HepG2 (cell line): ENCODE measurements around the gene USP2. TPM values are rescaled to one million over a fixed set of nuclear protein-coding genes. Genes with fewer than 3 reads are reported as not detected.

Experiments used
- ATAC-seq: fragments of 200-7000 bp; cut with Tn5 transposase; 3 replicates; pipeline ENCODE4 v1.9.1; 2020; ENCODE audit warnings: mild to moderate bottlenecking, moderate library complexity
- BruUV-seq: library from RNA; stranded (reverse); fragments of 400-500 nt; replicated peaks from 2 replicates; lab custom pipeline; 2021; lab: Mats Ljungman, UMichigan
- CTCF ChIA-PET: fragments of 300-600 bp; formaldehyde crosslinking; extraction: SDS; loops from one replicate; lab custom pipeline; 2021; ENCODE audit warnings: low total read pairs, inconsistent platforms, low intra/inter-chr PET ratio; lab: Yijun Ruan, JAX
- POLR2A ChIA-PET: fragments of 350-600 bp; sonication (Branson Sonifier 250); formaldehyde crosslinking; loops from one replicate; lab custom pipeline; 2020; ENCODE audit warnings: antibody characterized with exemption, inconsistent platforms; lab: Yijun Ruan, JAX
- DNase-seq: peaks from one replicate; pipeline ENCODE4 v3.0.0-alpha.2; 2015; ENCODE audit warnings: low spot score
- FAIRE-seq: peaks from 3 replicates; lab custom pipeline; 2011; peaks lifted over from hg19 to GRCh38; lab: Jason Lieb, UNC
- H2AFZ ChIP-seq: one replicate; pipeline ENCODE4 v1.6.1; 2011; ENCODE audit warnings: low read length, inconsistent platforms
- H3K27ac ChIP-seq: fragments of 300-600 bp; 3 replicates; pipeline ENCODE4 v1.8.0; 2011; ENCODE audit warnings: mixed run types, mild to moderate bottlenecking, mixed read lengths, low read length, inconsistent platforms; ENCODE audit not compliant: insufficient read depth; ENCODE audit errors: extremely low read length
- H3K27me3 ChIP-seq, 2 experiments: fragments of 200-600 bp in 1 of 2; 2 replicates in 1 of 2; 3 replicates in 1 of 2; pipeline versions ENCODE4 v1.6.0 to v1.8.0; 2011; ENCODE audit warnings: low read length in 2 of 2, mild to moderate bottlenecking in 2 of 2, moderate library complexity in 2 of 2, inconsistent platforms in 1 of 2; ENCODE audit not compliant: insufficient read depth in 2 of 2, control insufficient read depth in 1 of 2
- H3K36me3 ChIP-seq, 2 experiments: fragments of 200-600 bp in 1 of 2; replicated peaks in 1 of 2; 2 replicates in 1 of 2; 3 replicates in 1 of 2; pipeline versions ENCODE4 v1.5.1 to v1.8.0; 2011; ENCODE audit warnings: low read length in 2 of 2, inconsistent platforms in 1 of 2; ENCODE audit not compliant: insufficient read depth in 2 of 2, control insufficient read depth in 1 of 2
- H3K4me1 ChIP-seq: 2 replicates; pipeline ENCODE4 v1.5.1; 2012; ENCODE audit warnings: low read length, inconsistent platforms; ENCODE audit not compliant: insufficient read depth
- H3K4me2 ChIP-seq: 2 replicates; pipeline ENCODE4 v1.6.0; 2011; ENCODE audit warnings: low read depth, low read length, inconsistent platforms
- H3K4me3 ChIP-seq, 3 experiments: fragments of 200-600 bp in 1 of 3; sonication (generic), shearing (Covaris generic) in 1 of 3; replicated peaks in 1 of 3; 2 replicates each; pipeline ENCODE4 v1.5.1; 2011 to 2016; ENCODE audit warnings: low read length in 3 of 3, inconsistent platforms in 2 of 3, low read depth in 2 of 3, mild to moderate bottlenecking in 2 of 3, control low read depth in 1 of 3, mixed read lengths in 1 of 3; ENCODE audit not compliant: insufficient read depth in 1 of 3
- H3K79me2 ChIP-seq: one replicate; pipeline ENCODE4 v1.6.1; 2011; ENCODE audit warnings: low read length, inconsistent platforms; ENCODE audit not compliant: insufficient read depth
- H3K9ac ChIP-seq: 2 replicates; pipeline ENCODE4 v1.6.0; 2011; ENCODE audit warnings: mild to moderate bottlenecking, low read depth, low read length, inconsistent platforms; ENCODE audit not compliant: insufficient read depth
- H3K9me3 ChIP-seq: 2 replicates; pipeline ENCODE4 v1.5.1; 2012; ENCODE audit warnings: mild to moderate bottlenecking, low read length
- H4K20me1 ChIP-seq: 2 replicates; pipeline ENCODE4 v1.6.0; 2011; ENCODE audit warnings: inconsistent platforms, mild to moderate bottlenecking, low read length, moderate library complexity; ENCODE audit not compliant: insufficient read depth
- CEBPB ChIP-seq: IDR thresholded peaks from 2 replicates; pipeline ENCODE4 v1.6.1; 2011; ENCODE audit warnings: low read depth, low read length, improper control_type of control experiment, borderline replicate concordance
- CHD2 ChIP-seq: IDR thresholded peaks from 2 replicates; pipeline ENCODE4 v1.6.1; 2011; ENCODE audit warnings: low read depth, low read length, improper control_type of control experiment
- FOXA1 ChIP-seq, 2 experiments: fragments of 450-650 bp in 1 of 2; sonication (generic) in 1 of 2; formaldehyde crosslinking in 1 of 2; IDR thresholded peaks; 2 replicates each; pipeline versions ENCODE4 v1.4.0 to v1.6.1; 2016 to 2020; ENCODE audit warnings: missing genetic modification reagents in 1 of 2
- KDM4B ChIP-seq: sonication (generic); formaldehyde crosslinking; IDR thresholded peaks from 2 replicates; pipeline ENCODE4 v1.4.0; 2020; ENCODE audit warnings: missing genetic modification reagents
- NFATC3 ChIP-seq: sonication (generic); formaldehyde crosslinking; IDR thresholded peaks from 2 replicates; pipeline ENCODE4 v1.5.1; 2020; ENCODE audit warnings: mild to moderate bottlenecking, missing genetic modification reagents
- NFYB ChIP-seq: sonication (generic); formaldehyde crosslinking; IDR thresholded peaks from 2 replicates; pipeline ENCODE4 v1.4.0; 2020; ENCODE audit warnings: missing genetic modification reagents
- NPAS2 ChIP-seq: sonication (generic); formaldehyde crosslinking; IDR thresholded peaks from 2 replicates; pipeline ENCODE4 v1.8.0; 2022; ENCODE audit warnings: mild to moderate bottlenecking, missing genetic modification reagents, borderline replicate concordance
- TAF15 ChIP-seq: fragments of 200-400 bp; formaldehyde crosslinking; IDR thresholded peaks from one replicate; pipeline ENCODE4 v1.6.1; 2018; ENCODE audit warnings: mild to moderate bottlenecking, low read depth, low read length; ENCODE audit not compliant: poor library complexity, severe bottlenecking
- ZFAT ChIP-seq: sonication (generic); formaldehyde crosslinking; conservative IDR thresholded peaks from 2 replicates; pipeline ENCODE4 v1.8.1; 2023; ENCODE audit warnings: missing genetic modification reagents, inconsistent platforms
- ZFP36L1 ChIP-seq: sonication (generic); formaldehyde crosslinking; IDR thresholded peaks from 2 replicates; pipeline ENCODE4 v1.8.0; 2022; ENCODE audit warnings: mild to moderate bottlenecking, missing genetic modification reagents, moderate library complexity
- ZFYVE20 ChIP-seq: sonication (generic); formaldehyde crosslinking; IDR thresholded peaks from 2 replicates; pipeline ENCODE4 v1.8.0; 2023; ENCODE audit warnings: low read depth, mild to moderate bottlenecking, moderate library complexity, missing genetic modification reagents, borderline replicate concordance
- ZMYM3 ChIP-seq: sonication (generic); formaldehyde crosslinking; IDR thresholded peaks from 2 replicates; pipeline ENCODE4 v1.5.1; 2020; ENCODE audit warnings: mild to moderate bottlenecking, missing genetic modification reagents
- ZNF264 ChIP-seq: sonication (generic); formaldehyde crosslinking; IDR thresholded peaks from 2 replicates; pipeline ENCODE4 v1.4.0; 2020; ENCODE audit warnings: missing genetic modification reagents
- ZNF549 ChIP-seq: sonication (generic); formaldehyde crosslinking; IDR thresholded peaks from 2 replicates; pipeline ENCODE4 v1.5.0; 2020; ENCODE audit warnings: missing genetic modification reagents
- ZNF552 ChIP-seq: sonication (generic); formaldehyde crosslinking; IDR thresholded peaks from 2 replicates; pipeline ENCODE4 v1.9.0; 2022; ENCODE audit warnings: missing genetic modification reagents, mild to moderate bottlenecking, borderline replicate concordance
- ZNF574 ChIP-seq: sonication (generic); formaldehyde crosslinking; IDR thresholded peaks from 2 replicates; pipeline ENCODE4 v1.4.0; 2020; ENCODE audit warnings: missing genetic modification reagents
- ZNF614 ChIP-seq: IDR thresholded peaks from 2 replicates; pipeline ENCODE4 v1.6.1; 2018; ENCODE audit warnings: missing biosample characterization, missing genetic modification reagents, inconsistent platforms, borderline replicate concordance
- ZNF660 ChIP-seq: sonication (generic); formaldehyde crosslinking; IDR thresholded peaks from 2 replicates; pipeline ENCODE4 v1.5.1; 2020; ENCODE audit warnings: mild to moderate bottlenecking, low read depth, missing genetic modification reagents, borderline replicate concordance
- WGBS: methylation state at CpG from one replicate; pipeline ENCODE4 v1.1.6; 2017; ENCODE audit warnings: low lambda C conversion rate; 5-methylcytosine and 5-hydroxymethylcytosine counted together
- in situ Hi-C: cut with HindIII; loops from 2 replicates; pipeline ENCODE4 v1.10.0; 2017; ENCODE audit warnings: low pct_unique_long_range_greater_than_20kb; ENCODE audit not compliant: extremely low pct_ligation_motif_present
- intact Hi-C: fragments of 100-400 bp; cut with micrococcal nuclease; formaldehyde crosslinking; loops from one replicate; pipeline ENCODE4 v1.10.0; 2022; ENCODE audit not compliant: unreplicated experiment
- polyA plus RNA-seq, 8 experiments: library from polyadenylated mRNA; depleted of rRNA in 3 of 8; stranded (reverse) in 7 of 8; unstranded in 1 of 8; fragments of >200 nt; fragmentation: Illumina TruSeq in 4 of 8; extraction: Trizol in 4 of 8; gene quantifications; 2 replicates each; pipeline versions ENCODE4 v1.2.1 to v1.2.3, GENCODE V29; 2011 to 2016; ENCODE audit warnings: low read depth in 4 of 8, missing spikeins in 1 of 8, mixed read lengths in 1 of 8; ENCODE audit not compliant: insufficient read depth in 1 of 8
- total RNA-seq, 5 experiments: library from RNA; depleted of rRNA; stranded (reverse); fragments of >200 nt; fragmentation: Illumina TruSeq; extraction: Trizol; gene quantifications; 2 replicates each; pipeline ENCODE4 v1.2.3, GENCODE V29; 2016; ENCODE audit warnings: low read depth in 1 of 5
- TF ChIP-seq, protein P1 (sequence below): sonication (generic); formaldehyde crosslinking; conservative IDR thresholded peaks from 2 replicates; pipeline ENCODE4 v1.4.0; 2020; ENCODE audit warnings: missing genetic modification reagents

The USP2 gene
- total and polyA plus RNA-seq, 2 of the 13 experiments (the other 11 are each of a cell fraction or from before 2014, with no cell fraction given): 2.5 to 6.0 TPM

DNA sequence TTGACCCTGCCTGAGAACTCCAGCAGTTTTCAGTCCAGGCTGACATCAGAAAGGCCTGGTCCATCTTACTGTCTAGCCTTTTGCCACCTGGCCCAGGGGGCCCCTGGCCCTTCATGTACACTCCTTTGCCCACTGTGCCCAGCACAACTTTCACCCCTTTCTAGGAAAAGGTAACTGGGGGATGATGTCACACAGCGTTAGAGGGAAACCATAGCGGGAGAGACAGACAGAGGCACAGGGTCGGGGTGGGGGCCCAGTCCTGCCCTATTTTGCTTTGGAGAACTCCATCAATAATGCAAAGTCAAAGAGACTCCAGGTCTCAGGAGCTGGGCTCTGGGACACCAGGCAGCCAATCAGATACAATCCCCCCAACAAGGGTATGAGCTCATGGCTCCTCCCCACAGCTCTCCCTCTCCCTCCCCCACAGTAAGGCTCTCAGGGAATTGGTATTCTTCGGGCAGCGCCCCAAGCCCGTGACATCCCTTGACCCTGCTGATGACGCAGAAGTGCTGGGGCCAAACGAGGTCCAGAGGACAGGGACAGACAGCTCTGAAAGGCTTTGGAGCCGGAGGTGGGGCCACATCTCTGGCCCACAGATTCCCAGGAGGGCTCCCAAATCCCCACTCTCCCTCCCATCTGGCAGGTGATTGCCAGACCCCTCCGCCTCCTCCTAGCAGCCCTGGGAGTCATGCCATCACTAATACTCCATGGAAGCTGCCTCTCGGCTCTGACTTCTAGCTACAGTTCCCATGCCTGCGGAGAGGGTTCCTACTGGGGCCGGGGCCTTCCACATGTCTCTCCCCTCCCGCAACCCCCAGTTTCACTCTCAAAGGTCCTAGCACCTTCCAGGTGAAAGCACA is 5.9 kb downstream of the USP2 start:
- ATAC-seq: no peak
- TF ChIP-seq ZNF574 (CRISPR knock-in tag) (no peak), CEBPB (no peak), ZNF549 (CRISPR knock-in tag) (no peak), ZNF614 (CRISPR knock-in tag) (no peak), FOXA1 (IDR thresholded peaks at IDR 0.05) (no peak), FOXA1 (CRISPR knock-in tag; IDR thresholded peaks at IDR 0.05) (no peak), ZNF660 (CRISPR knock-in tag) (no peak), ZFAT (CRISPR knock-in tag) (no peak), NFYB (CRISPR knock-in tag) (peak; percentile 55; the same call in 1 of the 2 replicates), ZNF264 (CRISPR knock-in tag) (no peak; the same call in 1 of the 2 replicates), TAF15 (no peak), ZFP36L1 (0 out of 2 replicates have a peak, but pooled peaks have one; percentile 29), NFATC3 (no peak), ZMYM3 (no peak), NPAS2 (CRISPR knock-in tag) (no peak), ZFYVE20 (CRISPR knock-in tag) (no peak), ZNF552 (CRISPR knock-in tag) (no peak), KDM4B (no peak), CHD2 (no peak)
- TF ChIP-seq, protein P1, sequence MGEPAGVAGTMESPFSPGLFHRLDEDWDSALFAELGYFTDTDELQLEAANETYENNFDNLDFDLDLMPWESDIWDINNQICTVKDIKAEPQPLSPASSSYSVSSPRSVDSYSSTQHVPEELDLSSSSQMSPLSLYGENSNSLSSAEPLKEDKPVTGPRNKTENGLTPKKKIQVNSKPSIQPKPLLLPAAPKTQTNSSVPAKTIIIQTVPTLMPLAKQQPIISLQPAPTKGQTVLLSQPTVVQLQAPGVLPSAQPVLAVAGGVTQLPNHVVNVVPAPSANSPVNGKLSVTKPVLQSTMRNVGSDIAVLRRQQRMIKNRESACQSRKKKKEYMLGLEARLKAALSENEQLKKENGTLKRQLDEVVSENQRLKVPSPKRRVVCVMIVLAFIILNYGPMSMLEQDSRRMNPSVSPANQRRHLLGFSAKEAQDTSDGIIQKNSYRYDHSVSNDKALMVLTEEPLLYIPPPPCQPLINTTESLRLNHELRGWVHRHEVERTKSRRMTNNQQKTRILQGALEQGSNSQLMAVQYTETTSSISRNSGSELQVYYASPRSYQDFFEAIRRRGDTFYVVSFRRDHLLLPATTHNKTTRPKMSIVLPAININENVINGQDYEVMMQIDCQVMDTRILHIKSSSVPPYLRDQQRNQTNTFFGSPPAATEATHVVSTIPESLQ (CRISPR knock-in tag): no peak

More for the DNA sequence above, 5.9 kb downstream of the USP2 start:
- Histone ChIP-seq H3K4me3 (peak overlapping the region; percentile 30 to 65 (median 32); a peak in 4 of 6 replicates), H2AFZ (no peak overlapping the region), H3K4me2 (peak overlapping the region; percentile 83), H3K9me3 (no peaks in the 10 kb centered on the region), H3K4me1 (peaks cover 100% of the 10 kb centered on the region), H3K36me3 (no peaks in the 10 kb centered on the region), H4K20me1 (no peaks in the 10 kb centered on the region), H3K27ac (peak overlapping the region; percentile 68), H3K9ac (peak overlapping the region; percentile 64), H3K79me2 (peaks cover 29% of the 10 kb centered on the region), H3K27me3 (no peaks in the 10 kb centered on the region)
- peak; percentile 42 for FAIRE-seq
- intact Hi-C loops: loop anchor here (2.0 kb wide), 1 partner anchor 171 kb away; no protein-coding TSS in a partner anchor
- WGBS: 43% methylated on average over 5 of the region's 14 CpGs
- in situ Hi-C loops: loop anchor here (5.0 kb wide), 1 partner anchor 97 kb away; no protein-coding TSS in a partner anchor
- BruUV-seq: TSS peak; percentile 27
- ChIA-PET POLR2A (interaction anchor here (0.8 to 4.4 kb wide), 17 partner anchors 8 to 803 kb away, joined by 3 to 22 read pairs (median 5); partner anchors contain the start of genes ARCN1, C1QTNF5, CBL and HMBS), CTCF (no interaction called here)
- peak; percentile 58 for DNase-seq
